ENCODE results near the gene SPIRE1. TPM values are rescaled to one million over a fixed set of nuclear protein-coding genes. Genes with fewer than 3 reads are reported as not detected.

Gene SPIRE1
- total RNA-seq, 1 experiment from 2014 or later: 26.1 TPM

DNA sequence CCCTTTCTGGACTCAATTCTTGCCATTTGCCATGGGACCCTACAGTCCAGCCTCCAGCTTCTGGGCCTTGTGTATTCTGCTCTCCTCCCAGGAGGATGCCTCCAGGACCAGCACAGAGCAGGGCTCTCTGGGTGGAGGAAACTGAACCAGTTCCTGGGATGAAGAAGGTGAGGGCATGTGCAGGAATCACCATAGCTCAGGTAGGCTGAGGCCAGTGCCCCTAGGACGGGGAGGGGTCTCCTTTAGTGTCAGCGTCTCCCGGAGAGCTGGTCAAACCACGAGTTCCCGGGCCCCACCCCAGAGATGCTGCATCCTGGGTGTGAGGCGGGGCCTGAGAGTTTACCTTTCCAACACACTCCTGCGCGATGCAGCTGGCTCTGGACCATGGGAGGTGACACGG lies 256.0 kb downstream of the SPIRE1 start:
- H3K27me3 ChIP-seq (ENCODE audit: insufficient read depth, low read depth): no peaks in the 10 kb centered on the region
- no peaks in the 10 kb centered on the region for H3K9me2 ChIP-seq (ENCODE audit: insufficient read depth)
- H3K27ac ChIP-seq: no peak overlapping the region
- intact Hi-C loops (cut with micrococcal nuclease; ENCODE audit: unreplicated experiment): no loop called here
- peaks cover 28% of the 10 kb centered on the region for H3K4me1 ChIP-seq (replicated peaks; ENCODE audit: insufficient read depth)
- TF ChIP-seq CTCF (conservative IDR thresholded peaks at IDR 0.05): no peak
- no peak for TF ChIP-seq EZH2 (IDR thresholded peaks at IDR 0.05; ENCODE audit: low read depth)
- POLR2A ChIA-PET (ENCODE audit: unreplicated experiment): interaction anchor here (0.6 kb wide), 1 partner anchor 11 kb away, joined by 15 read pairs; no protein-coding TSS in a partner anchor
- no peak for DNase-seq
- no peak overlapping the region for H2AFZ ChIP-seq
- no peaks in the 10 kb centered on the region for H3K36me3 ChIP-seq (ENCODE audit: low read depth)
- no peaks in the 10 kb centered on the region for H3K9me3 ChIP-seq (ENCODE audit: insufficient read depth, low read depth)
- CTCF ChIA-PET: interaction anchor here (0.5 to 0.6 kb wide), 2 partner anchors 51 to 120 kb away, joined by 4 to 9 read pairs; no protein-coding TSS in a partner anchor
- no peaks in the 10 kb centered on the region for H3K79me2 ChIP-seq (ENCODE audit: low read depth)
- no peaks in the 10 kb centered on the region for H4K20me1 ChIP-seq (ENCODE audit: insufficient read depth)
- H3K4me2 ChIP-seq: no peak overlapping the region
- peaks cover 32% of the 10 kb centered on the region for H3F3A ChIP-seq (ENCODE audit: insufficient read depth, low read depth)
- BruUV-seq (replicated peaks): no TSS peak
- no peak overlapping the region for H3K4me3 ChIP-seq

- DNase-seq: no peak
- ChIA-PET POLR2A (ENCODE audit: unreplicated experiment) (no interaction called here), CTCF (no interaction called here)
- no peaks in the 10 kb centered on the region for H4K20me1 ChIP-seq (ENCODE audit: insufficient read depth)
- no peak overlapping the region for H2AFZ ChIP-seq
- no peaks in the 10 kb centered on the region for H3K36me3 ChIP-seq (ENCODE audit: low read depth)
- intact Hi-C loops (cut with micrococcal nuclease; ENCODE audit: unreplicated experiment): loop anchor here (5.0 kb wide), 2 partner anchors 198 to 548 kb away; partner anchors contain the start of gene SEH1L
- H3K9me2 ChIP-seq (ENCODE audit: insufficient read depth): no peaks in the 10 kb centered on the region
- H3F3A ChIP-seq (ENCODE audit: insufficient read depth, low read depth): peaks cover 39% of the 10 kb centered on the region
- H3K4me1 ChIP-seq (replicated peaks; ENCODE audit: insufficient read depth): peaks cover 26% of the 10 kb centered on the region
- H3K9me3 ChIP-seq (ENCODE audit: insufficient read depth, low read depth): no peaks in the 10 kb centered on the region
- no peak overlapping the region for H3K4me2 ChIP-seq
- H3K27me3 ChIP-seq (ENCODE audit: insufficient read depth, low read depth): no peaks in the 10 kb centered on the region
- no peak overlapping the region for H3K27ac ChIP-seq
- TF ChIP-seq EZH2 (IDR thresholded peaks at IDR 0.05; ENCODE audit: low read depth) (no peak), CTCF (conservative IDR thresholded peaks at IDR 0.05) (no peak)
- H3K4me3 ChIP-seq: no peak overlapping the region
- no TSS peak for BruUV-seq (replicated peaks)
- no peaks in the 10 kb centered on the region for H3K79me2 ChIP-seq (ENCODE audit: low read depth)
Measured at GRCh38 chr18:12399231-12399630, 258.7 kb downstream of the SPIRE1 start.

- intact Hi-C loops (cut with micrococcal nuclease; ENCODE audit: unreplicated experiment): loop anchor here (5.0 kb wide), 2 partner anchors 199 to 549 kb away; partner anchors contain the start of gene SEH1L
- DNase-seq: no peak
- H3F3A ChIP-seq (ENCODE audit: insufficient read depth, low read depth): peaks cover 33% of the 10 kb centered on the region
- TF ChIP-seq EZH2 (IDR thresholded peaks at IDR 0.05; ENCODE audit: low read depth): no peak
- H3K4me3 ChIP-seq: no peak overlapping the region
- ChIA-PET CTCF (no interaction called here), POLR2A (ENCODE audit: unreplicated experiment) (no interaction called here)
- no peaks in the 10 kb centered on the region for H3K79me2 ChIP-seq (ENCODE audit: low read depth)
- no peaks in the 10 kb centered on the region for H3K9me2 ChIP-seq (ENCODE audit: insufficient read depth)
- H2AFZ ChIP-seq: no peak overlapping the region
- no peak overlapping the region for H3K4me2 ChIP-seq
- H3K27ac ChIP-seq: no peak overlapping the region
- no peaks in the 10 kb centered on the region for H3K36me3 ChIP-seq (ENCODE audit: low read depth)
- no TSS peak for BruUV-seq (replicated peaks)
- no peaks in the 10 kb centered on the region for H3K9me3 ChIP-seq (ENCODE audit: insufficient read depth, low read depth)
- H3K4me1 ChIP-seq (replicated peaks; ENCODE audit: insufficient read depth): peaks cover 20% of the 10 kb centered on the region
- H3K27me3 ChIP-seq (ENCODE audit: insufficient read depth, low read depth): no peaks in the 10 kb centered on the region
- H4K20me1 ChIP-seq (ENCODE audit: insufficient read depth): no peaks in the 10 kb centered on the region
Measured at GRCh38 chr18:12398625-12399024, 259.3 kb downstream of the SPIRE1 start.

GRCh38 chr18:12397793-12398192 lies 260.1 kb downstream of the SPIRE1 start:
- H3K4me2 ChIP-seq: no peak overlapping the region
- CTCF ChIA-PET: no interaction called here
- POLR2A ChIA-PET (ENCODE audit: unreplicated experiment): no interaction called here

More at GRCh38 chr18:12397793-12398192, 260.1 kb downstream of the SPIRE1 start:
- BruUV-seq (replicated peaks): no TSS peak
- H3K9me3 ChIP-seq (ENCODE audit: insufficient read depth, low read depth): no peaks in the 10 kb centered on the region
- TF ChIP-seq CTCF (conservative IDR thresholded peaks at IDR 0.05): no peak
- no peak for TF ChIP-seq EZH2 (IDR thresholded peaks at IDR 0.05; ENCODE audit: low read depth)
- no peaks in the 10 kb centered on the region for H3K27me3 ChIP-seq (ENCODE audit: insufficient read depth, low read depth)
- peaks cover 12% of the 10 kb centered on the region for H3K4me1 ChIP-seq (replicated peaks; ENCODE audit: insufficient read depth)
- intact Hi-C loops (cut with micrococcal nuclease; ENCODE audit: unreplicated experiment): loop anchor here (5.0 kb wide), 2 partner anchors 200 to 550 kb away; partner anchors contain the start of gene SEH1L
- H3K4me3 ChIP-seq: no peak overlapping the region
- H4K20me1 ChIP-seq (ENCODE audit: insufficient read depth): no peaks in the 10 kb centered on the region
- no peak for DNase-seq
- no peaks in the 10 kb centered on the region for H3K9me2 ChIP-seq (ENCODE audit: insufficient read depth)
- no peaks in the 10 kb centered on the region for H3K36me3 ChIP-seq (ENCODE audit: low read depth)
- H2AFZ ChIP-seq: no peak overlapping the region
- no peaks in the 10 kb centered on the region for H3K79me2 ChIP-seq (ENCODE audit: low read depth)
- peaks cover 25% of the 10 kb centered on the region for H3F3A ChIP-seq (ENCODE audit: insufficient read depth, low read depth)
- H3K27ac ChIP-seq: no peak overlapping the region

All from PC-9 (cell line).